Fibroblast of peridontal ligament (primary cell): ENCODE measurements around the gene PRR5L.
A peak's percentile ranks its signal among the peaks of the same experiment; 100 is the strongest.
"Not testable (repeated sequence)": the region's sequence is repeated elsewhere in the genome, so short reads cannot be mapped to it uniquely, and the experiment has no call there.

ENCODE experiments used
- DNase-seq: peaks from one replicate; pipeline ENCODE4 v3.0.0-alpha.2; 2010; ENCODE audit errors: extremely low read depth

Gene PRR5L

DNA sequence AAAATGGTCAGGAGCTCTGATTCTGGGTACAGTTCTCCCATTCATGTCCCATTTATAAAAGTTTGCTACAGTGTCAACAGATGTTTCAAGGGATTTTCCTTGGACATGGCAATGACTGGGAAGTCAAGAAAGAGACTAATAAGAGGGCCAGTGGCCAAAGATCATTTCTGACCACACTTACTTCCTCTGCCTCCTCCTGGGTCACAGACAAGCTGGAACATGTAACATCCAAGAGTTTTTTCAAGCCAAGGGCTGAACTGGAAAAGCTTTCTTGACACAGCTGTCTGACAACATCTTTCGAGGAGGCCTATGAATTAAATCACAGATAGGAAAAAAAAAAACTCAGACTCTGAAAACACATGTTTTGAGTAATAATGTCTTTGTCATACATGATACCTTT, 15.6 kb upstream of the PRR5L start:
- no peak for DNase-seq

DNA sequence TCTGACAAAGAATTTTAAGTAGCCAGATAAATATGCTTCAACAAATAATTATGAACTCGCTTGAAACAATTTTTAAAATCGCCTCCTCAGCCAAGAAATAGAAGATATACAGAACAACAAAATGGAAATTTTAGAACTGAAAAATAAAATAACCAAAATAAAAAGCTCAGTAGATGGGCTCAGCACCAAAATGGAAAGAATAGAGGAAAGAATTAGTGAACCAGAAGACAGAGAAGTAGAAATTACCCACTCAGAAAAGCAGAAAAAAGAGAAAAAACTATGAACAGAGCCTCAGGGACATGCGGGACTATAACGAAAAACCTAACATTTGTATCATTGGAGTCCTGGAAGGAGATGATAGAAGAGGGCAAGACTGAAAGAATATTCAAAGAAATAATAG, 14.2 kb upstream of the PRR5L start:
- no peak for DNase-seq

DNA sequence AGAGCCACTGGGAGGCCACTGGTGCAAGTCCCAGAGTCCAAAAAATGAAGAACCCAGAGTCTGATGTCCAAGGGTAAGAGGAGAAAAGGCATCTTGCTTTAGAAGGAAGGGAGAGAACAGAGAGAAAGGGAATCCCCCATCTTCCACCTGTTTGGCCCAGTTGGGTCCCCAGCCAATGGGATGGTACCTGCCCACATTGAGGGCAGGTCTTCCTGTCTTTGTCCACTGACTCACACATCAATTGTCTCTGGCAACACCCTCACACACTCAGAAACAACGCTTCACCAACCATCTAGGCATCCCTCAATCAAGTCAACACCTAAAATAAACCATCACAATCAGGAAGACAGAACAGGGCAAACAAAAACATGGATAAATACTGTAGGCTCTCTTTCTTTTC, 13.2 kb upstream of the PRR5L start:
- DNase-seq, result no peak

DNA sequence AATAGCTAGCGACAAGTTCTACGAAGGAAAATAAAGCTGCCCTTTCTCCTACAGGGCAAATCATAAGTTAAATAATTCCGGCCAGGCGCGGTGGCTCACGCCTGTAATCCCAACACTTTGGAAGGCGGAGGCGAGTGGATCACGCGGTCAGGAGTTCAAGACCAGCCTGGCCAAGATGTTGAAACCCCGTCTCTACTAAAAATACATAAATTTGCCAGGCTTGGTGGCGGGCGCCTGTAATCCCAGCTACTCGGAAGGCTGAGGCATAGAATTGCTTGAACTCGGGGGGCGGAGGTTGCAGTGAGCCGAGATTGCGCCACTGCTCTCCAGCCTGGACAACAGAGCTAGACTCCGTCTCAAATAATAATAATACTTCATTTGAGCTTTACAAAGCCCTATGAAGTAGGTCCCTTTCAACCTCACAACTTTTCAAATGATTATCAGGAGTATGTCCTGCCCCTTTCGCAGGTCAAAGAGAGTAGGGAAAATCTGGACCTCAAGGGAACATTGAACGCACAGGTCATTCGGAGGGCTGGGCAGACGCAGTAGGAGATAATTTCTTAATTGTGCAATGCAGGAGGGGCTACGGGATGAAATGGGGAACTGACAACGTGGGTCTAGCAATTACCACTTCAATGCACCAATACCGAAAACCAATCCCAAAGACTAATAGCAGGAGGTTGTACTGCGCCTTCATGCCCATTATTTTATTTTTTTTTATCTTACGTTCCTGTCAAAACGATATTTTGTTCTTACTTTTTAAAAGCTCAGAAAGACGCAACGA, 7.5 kb upstream of the PRR5L start:
- no peak for DNase-seq

DNA sequence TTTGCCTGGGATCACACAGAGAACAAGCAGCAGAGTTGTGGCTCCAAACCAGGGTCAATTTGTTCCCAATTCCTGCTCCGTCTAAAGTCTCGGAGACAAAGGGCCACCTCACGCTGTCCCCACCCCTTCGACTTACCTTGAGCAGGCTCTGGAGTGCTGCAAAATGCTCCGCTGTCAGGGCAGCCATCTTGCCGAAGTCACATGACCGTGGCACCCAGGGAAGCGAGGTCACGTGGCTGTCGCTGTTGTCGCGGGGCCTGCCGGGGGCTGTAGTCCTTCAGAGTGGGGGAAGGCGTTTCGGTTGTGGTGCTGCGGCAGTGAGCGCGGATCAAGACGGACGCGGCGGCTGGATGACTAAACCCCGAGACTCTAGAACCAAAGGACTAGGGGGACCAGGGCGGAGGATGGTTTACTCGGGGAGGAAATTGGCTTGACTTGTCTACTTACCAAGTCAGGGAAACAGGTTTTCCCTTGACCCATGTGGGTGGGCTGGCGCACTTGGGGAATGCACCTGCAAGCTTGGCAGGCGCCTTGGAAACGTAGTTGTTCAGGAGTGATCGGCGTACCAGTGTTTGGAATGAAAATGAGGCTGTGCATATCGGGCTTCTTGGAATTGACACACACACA, 6.7 kb upstream of the PRR5L start, which contains the start of gene COMMD9:
COMMD9 (minus strand) TSS at position 199 of the 627 bp plus-strand sequence; CDS start at position 187, 12 bp downstream.
- peak; percentile 86 for DNase-seq

DNA sequence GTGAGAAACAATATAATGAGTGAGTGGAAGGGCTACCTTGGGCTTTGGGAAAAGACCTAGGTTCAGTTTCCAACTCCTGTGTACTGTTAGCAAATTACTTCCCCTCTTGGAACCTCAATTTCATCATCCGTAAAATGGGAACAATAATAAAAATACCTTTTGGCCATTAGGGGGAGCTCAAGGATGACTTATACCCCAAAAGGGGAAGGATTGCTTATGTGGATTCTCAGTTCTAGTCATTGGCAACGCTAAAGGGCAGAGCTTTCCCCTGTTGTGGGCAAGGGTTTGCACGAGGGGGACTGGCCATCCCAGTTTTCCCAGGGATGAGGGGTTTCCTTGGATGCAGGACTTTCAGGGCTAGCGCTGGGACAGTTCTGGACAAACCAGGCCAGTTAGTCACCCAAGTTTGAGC, 3.8 kb upstream of the PRR5L start:
- DNase-seq, result peak; percentile 62

GRCh38 chr11:36296884-36297543, 926 bp downstream of the PRR5L start:
- DNase-seq, result peak; percentile 84

DNA sequence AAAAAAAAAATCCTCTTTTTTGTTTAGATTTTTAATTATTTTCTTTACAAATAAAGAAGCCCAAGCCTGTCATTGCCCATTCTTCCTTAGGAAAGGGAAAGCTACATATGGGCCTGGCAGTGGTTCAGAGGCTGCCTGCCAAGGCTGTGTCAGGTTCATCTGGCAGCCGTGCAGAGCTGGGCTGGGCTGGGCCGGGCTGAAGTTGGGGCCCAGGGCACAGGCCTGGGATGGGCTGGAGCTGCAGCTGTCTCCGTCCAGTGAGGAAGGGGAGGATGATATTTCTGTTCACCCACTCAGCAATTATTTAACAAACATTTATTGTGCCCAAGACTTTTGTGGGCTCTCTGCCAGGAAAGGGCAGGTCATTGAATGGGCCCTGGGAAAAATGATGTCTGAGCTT, 4.6 kb downstream of the PRR5L start:
- peak; percentile 70 for DNase-seq

DNA sequence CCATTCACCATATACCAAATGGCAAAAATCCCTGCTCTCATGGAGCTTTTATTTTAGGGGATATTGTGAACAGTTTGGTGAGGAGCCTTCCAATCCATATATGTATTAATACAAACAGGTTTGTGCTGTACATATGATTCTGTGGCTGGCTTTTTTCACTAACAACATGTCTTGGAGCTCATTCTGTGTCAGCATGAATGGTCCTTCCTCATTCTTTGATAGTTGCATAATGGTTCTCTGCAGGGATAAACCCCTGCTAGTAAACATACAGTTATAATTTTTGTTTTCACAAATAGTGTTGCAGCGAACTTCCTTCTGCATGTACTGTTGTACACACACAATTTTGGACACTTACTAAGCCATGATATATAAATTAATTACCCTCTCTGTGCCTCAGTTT, 8.3 kb downstream of the PRR5L start:
- no peak for DNase-seq

DNA sequence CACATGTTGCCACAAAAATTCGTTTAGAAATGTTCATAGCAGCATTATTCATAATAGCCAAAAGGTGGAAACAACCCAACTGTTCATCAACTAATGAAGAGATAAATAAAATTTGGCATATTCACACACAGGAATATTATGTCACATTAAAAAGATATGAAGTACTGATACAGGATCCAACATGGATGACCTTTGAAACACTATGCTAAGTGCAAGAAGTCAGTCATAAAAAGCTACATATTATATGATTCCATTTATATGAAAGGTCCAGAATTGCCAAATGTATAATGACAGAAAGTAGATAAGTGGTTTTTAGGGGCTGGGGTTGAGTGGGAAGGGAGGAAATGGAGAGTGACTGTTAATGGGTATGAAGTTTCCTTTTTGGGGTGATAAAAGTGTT, 9.0 kb downstream of the PRR5L start:
- no peak for DNase-seq

DNA sequence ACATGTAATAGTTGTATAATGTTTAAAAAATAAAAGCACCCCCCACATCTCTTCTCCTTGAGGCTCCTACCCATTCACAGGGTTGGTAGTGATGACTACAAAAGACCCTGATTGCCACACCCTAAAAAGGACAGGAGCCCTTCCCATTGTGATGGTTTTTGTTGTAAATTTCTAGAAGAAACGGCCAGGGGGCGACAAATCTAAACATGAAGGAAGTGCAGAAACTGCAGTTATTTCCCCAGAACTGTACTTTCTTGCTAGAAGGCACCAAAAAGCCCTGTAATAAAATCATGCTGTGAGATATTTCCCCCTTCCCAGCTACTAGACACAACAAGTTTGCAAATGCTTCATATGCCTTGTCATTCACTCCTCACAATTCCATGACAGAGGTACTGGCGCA, 10.8 kb downstream of the PRR5L start:
- DNase-seq, result peak; percentile 40

- no peak for DNase-seq
Measured at GRCh38 chr11:36308577-36308976, 12.5 kb downstream of the PRR5L start.

DNA sequence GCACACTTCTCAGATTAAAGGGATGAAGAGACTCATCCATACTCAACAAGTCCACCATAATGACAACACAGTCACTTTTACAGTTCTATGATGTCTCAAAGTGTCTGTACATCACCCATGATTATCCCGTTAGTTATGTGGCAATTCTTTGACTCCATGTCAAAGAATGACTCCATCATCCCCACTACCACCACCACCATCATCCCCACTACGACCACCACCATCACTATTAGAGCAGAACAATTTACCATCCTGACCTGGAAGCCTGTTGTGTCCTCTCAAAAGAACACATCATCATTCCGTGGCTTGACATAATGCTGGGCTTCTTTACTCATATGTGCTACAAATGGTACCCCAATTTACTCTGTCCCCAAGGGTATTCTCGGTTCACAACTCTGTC, 13.7 kb downstream of the PRR5L start:
- DNase-seq, result no peak

- DNase-seq, result no peak
Measured at GRCh38 chr11:36311926-36312595, 16.0 kb downstream of the PRR5L start.

- DNase-seq, result peak; percentile 37
Measured at GRCh38 chr11:36312611-36313472, 16.8 kb downstream of the PRR5L start.

- DNase-seq, result no peak
Measured at GRCh38 chr11:36313750-36314433, 17.8 kb downstream of the PRR5L start.

DNA sequence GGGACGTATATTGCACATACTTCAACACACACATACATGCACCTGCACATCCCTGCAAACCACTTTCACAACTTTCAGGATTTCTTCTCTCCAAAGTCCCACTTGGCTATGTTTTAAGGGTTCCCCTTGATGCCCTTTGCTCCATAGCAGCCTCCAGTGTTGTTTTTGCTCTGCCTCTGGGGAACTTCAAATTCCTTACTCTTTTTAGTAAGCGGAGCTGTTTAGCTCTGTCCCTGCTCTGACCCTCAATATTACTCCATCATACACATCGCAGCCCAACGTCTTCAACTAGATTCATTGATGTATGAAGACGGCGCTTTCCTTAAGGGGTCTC, 18.3 kb downstream of the PRR5L start:
- no peak for DNase-seq

- DNase-seq, result no peak
Measured at GRCh38 chr11:36316049-36316448, 20.0 kb downstream of the PRR5L start.

- DNase-seq, result no peak
Measured at GRCh38 chr11:36317992-36318391, 21.9 kb downstream of the PRR5L start.

GRCh38 chr11:36324956-36325355, 28.9 kb downstream of the PRR5L start:
- DNase-seq, result not testable (repeated sequence)

- DNase-seq, result not testable (repeated sequence)
Measured at GRCh38 chr11:36325403-36325802, 29.3 kb downstream of the PRR5L start.
